ENCODE measurements around the gene SPATA16.
"Not testable (repeated sequence)": the region's sequence is repeated elsewhere in the genome, so short reads cannot be mapped to it uniquely, and the experiment has no call there.

Gene SPATA16

DNA sequence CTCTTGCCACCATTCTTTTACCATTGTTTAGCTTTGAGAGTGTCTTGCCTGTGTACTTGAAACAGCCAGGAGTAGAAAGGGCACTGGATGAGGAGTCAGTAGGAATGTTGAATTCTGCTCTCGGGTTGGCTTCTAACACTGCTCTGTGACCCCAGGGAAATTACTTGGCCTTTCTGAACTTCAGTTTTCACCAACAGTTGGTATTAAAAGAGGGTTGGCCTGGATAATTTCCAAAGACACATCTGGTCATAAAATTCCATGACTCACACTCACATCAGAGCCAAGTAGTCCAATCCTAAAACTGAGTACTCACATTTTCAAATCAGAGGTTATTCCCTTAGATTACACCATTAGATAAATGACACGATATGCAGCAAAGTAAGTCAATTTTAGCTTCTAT is 248.9 kb downstream of the SPATA16 start:
- Histone ChIP-seq H2BK120ac (ENCODE audit: insufficient read depth, low read length, poor library complexity) (no peak overlapping the region), H3K9ac (ENCODE audit: low read length) (no peak overlapping the region), H3K4me3 (ENCODE audit: low read depth, low read length) (no peak overlapping the region), H3K27me3 (ENCODE audit: insufficient read depth, low read length) (no peaks in the 10 kb centered on the region), H2BK5ac (ENCODE audit: low read depth, low read length, poor library complexity) (no peak overlapping the region), H2AK5ac (ENCODE audit: low read length) (no peak overlapping the region), H3K14ac (ENCODE audit: low read length) (no peak overlapping the region), H3K9me3 (ENCODE audit: insufficient read depth, low read depth, low read length) (no peaks in the 10 kb centered on the region), H3K36me3 (ENCODE audit: control insufficient read depth in 1 of 2, insufficient read depth in 2 of 2, low read length in 2 of 2) (no peaks in the 10 kb centered on the region), H3K79me2 (ENCODE audit: control insufficient read depth, insufficient read depth, low read length, poor library complexity) (no peaks in the 10 kb centered on the region), H2BK12ac (ENCODE audit: low read length) (no peak overlapping the region), H4K12ac (ENCODE audit: low read depth, low read length) (no peak overlapping the region), H2AFZ (ENCODE audit: insufficient read depth, low read length, poor library complexity) (no peak overlapping the region), H3K27ac (ENCODE audit: low read depth, low read length) (no peak overlapping the region), H3K23ac (ENCODE audit: low read length) (no peak overlapping the region), H3K18ac (ENCODE audit: low read length) (no peak overlapping the region), H3K4me2 (ENCODE audit: low read length) (no peak overlapping the region), H4K91ac (ENCODE audit: low read depth, low read length) (no peak overlapping the region), H4K8ac (ENCODE audit: low read depth, low read length) (no peak overlapping the region), H3K4ac (ENCODE audit: low read depth, low read length) (no peak overlapping the region), H3K79me1 (ENCODE audit: low read length) (no peaks in the 10 kb centered on the region), H3K4me1 (ENCODE audit: control insufficient read depth in 1 of 2, insufficient read depth in 2 of 2, low read length in 2 of 2) (no peaks in the 10 kb centered on the region)
- DNase-seq: no peak
- WGBS (ENCODE audit: extremely low coverage, insufficient coverage, insufficient read length): no CpG with 5 or more reads among the region's 2 CpGs

DNA sequence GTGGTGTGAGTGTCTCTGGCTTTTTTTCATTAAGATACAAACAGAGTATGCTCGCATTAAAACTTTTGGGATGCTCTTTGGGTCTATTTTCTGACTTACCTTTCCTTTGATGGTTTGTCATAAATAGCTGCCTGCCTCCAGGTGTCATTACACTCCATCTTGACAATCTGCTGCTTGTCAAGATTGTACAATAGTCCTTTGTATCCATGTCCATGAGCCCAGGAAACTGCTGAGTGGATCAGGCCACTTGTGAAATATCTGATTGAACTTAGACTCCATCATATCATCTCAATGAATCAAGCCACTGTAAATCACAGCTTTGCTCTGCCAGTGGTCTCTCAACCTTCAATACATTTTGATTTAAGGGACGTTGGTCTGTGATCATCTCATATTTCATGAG is 255.3 kb downstream of the SPATA16 start:
- WGBS (ENCODE audit: extremely low coverage, insufficient coverage, insufficient read length): no CpG with 5 or more reads among the region's 2 CpGs
- H3K4me2 ChIP-seq (ENCODE audit: low read length): no peak overlapping the region
- no peak overlapping the region for H3K18ac ChIP-seq (ENCODE audit: low read length)
- H3K14ac ChIP-seq (ENCODE audit: low read length): no peak overlapping the region
- H3K27me3 ChIP-seq (ENCODE audit: insufficient read depth, low read length): no peaks in the 10 kb centered on the region
- H2BK12ac ChIP-seq (ENCODE audit: low read length): no peak overlapping the region
- no peak overlapping the region for H2BK5ac ChIP-seq (ENCODE audit: low read depth, low read length, poor library complexity)
- no peaks in the 10 kb centered on the region for H3K36me3 ChIP-seq (ENCODE audit: control insufficient read depth in 1 of 2, insufficient read depth in 2 of 2, low read length in 2 of 2)
- H2BK120ac ChIP-seq (ENCODE audit: insufficient read depth, low read length, poor library complexity): no peak overlapping the region
- H3K23ac ChIP-seq (ENCODE audit: low read length): no peak overlapping the region
- no peak overlapping the region for H4K12ac ChIP-seq (ENCODE audit: low read depth, low read length)
- H2AFZ ChIP-seq (ENCODE audit: insufficient read depth, low read length, poor library complexity): no peak overlapping the region
- no peak overlapping the region for H3K9ac ChIP-seq (ENCODE audit: low read length)
- no peaks in the 10 kb centered on the region for H3K9me3 ChIP-seq (ENCODE audit: insufficient read depth, low read depth, low read length)
- H3K4ac ChIP-seq (ENCODE audit: low read depth, low read length): no peak overlapping the region
- H3K4me1 ChIP-seq (ENCODE audit: control insufficient read depth in 1 of 2, insufficient read depth in 2 of 2, low read length in 2 of 2): no peaks in the 10 kb centered on the region
- H3K27ac ChIP-seq (ENCODE audit: low read depth, low read length): no peak overlapping the region
- no peaks in the 10 kb centered on the region for H3K79me1 ChIP-seq (ENCODE audit: low read length)
- no peak overlapping the region for H4K8ac ChIP-seq (ENCODE audit: low read depth, low read length)
- DNase-seq: no peak
- no peak overlapping the region for H4K91ac ChIP-seq (ENCODE audit: low read depth, low read length)
- H3K4me3 ChIP-seq (ENCODE audit: low read depth, low read length): no peak overlapping the region
- no peak overlapping the region for H2AK5ac ChIP-seq (ENCODE audit: low read length)
- no peaks in the 10 kb centered on the region for H3K79me2 ChIP-seq (ENCODE audit: control insufficient read depth, insufficient read depth, low read length, poor library complexity)

DNA sequence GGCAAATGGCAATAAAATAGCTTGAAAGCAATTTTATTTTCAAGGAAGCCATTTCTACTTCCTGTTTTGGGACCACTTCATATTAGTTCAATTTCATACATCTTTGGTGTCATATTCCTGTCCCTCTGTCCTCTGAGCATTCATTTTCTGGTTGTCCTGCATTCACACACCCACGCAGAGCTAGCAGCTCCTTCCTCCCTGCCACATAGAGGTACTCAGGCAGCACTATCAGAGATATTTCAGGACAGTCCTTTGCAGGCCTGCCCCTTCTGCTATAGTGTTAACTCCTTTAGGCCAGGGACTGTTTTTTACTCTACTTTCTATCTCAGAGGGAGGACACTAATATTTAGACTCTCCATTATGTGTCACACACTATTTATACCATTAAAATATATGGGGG is 258.5 kb downstream of the SPATA16 start:
- Histone ChIP-seq H4K8ac (ENCODE audit: low read depth, low read length) (no peak overlapping the region), H3K23ac (ENCODE audit: low read length) (no peak overlapping the region), H2BK120ac (ENCODE audit: insufficient read depth, low read length, poor library complexity) (no peak overlapping the region), H2BK12ac (ENCODE audit: low read length) (no peak overlapping the region), H3K36me3 (ENCODE audit: control insufficient read depth in 1 of 2, insufficient read depth in 2 of 2, low read length in 2 of 2) (peaks cover 0 to 2% of the 10 kb centered on the region in 2 experiments), H3K4me2 (ENCODE audit: low read length) (no peak overlapping the region), H2AK5ac (ENCODE audit: low read length) (no peak overlapping the region), H2AFZ (ENCODE audit: insufficient read depth, low read length, poor library complexity) (no peak overlapping the region), H3K18ac (ENCODE audit: low read length) (no peak overlapping the region), H3K14ac (ENCODE audit: low read length) (no peak overlapping the region), H4K12ac (ENCODE audit: low read depth, low read length) (no peak overlapping the region), H3K79me1 (ENCODE audit: low read length) (no peaks in the 10 kb centered on the region), H3K9me3 (ENCODE audit: insufficient read depth, low read depth, low read length) (no peaks in the 10 kb centered on the region), H3K27ac (ENCODE audit: low read depth, low read length) (no peak overlapping the region), H3K4ac (ENCODE audit: low read depth, low read length) (no peak overlapping the region), H3K27me3 (ENCODE audit: insufficient read depth, low read length) (no peaks in the 10 kb centered on the region), H2BK5ac (ENCODE audit: low read depth, low read length, poor library complexity) (no peak overlapping the region), H3K4me1 (ENCODE audit: control insufficient read depth in 1 of 2, insufficient read depth in 2 of 2, low read length in 2 of 2) (no peaks in the 10 kb centered on the region), H3K79me2 (ENCODE audit: control insufficient read depth, insufficient read depth, low read length, poor library complexity) (no peaks in the 10 kb centered on the region), H4K91ac (ENCODE audit: low read depth, low read length) (no peak overlapping the region), H3K4me3 (ENCODE audit: low read depth, low read length) (no peak overlapping the region), H3K9ac (ENCODE audit: low read length) (no peak overlapping the region)
- WGBS (ENCODE audit: extremely low coverage, insufficient coverage, insufficient read length): no CpG with 5 or more reads among the region's 1 CpG
- DNase-seq: no peak

DNA sequence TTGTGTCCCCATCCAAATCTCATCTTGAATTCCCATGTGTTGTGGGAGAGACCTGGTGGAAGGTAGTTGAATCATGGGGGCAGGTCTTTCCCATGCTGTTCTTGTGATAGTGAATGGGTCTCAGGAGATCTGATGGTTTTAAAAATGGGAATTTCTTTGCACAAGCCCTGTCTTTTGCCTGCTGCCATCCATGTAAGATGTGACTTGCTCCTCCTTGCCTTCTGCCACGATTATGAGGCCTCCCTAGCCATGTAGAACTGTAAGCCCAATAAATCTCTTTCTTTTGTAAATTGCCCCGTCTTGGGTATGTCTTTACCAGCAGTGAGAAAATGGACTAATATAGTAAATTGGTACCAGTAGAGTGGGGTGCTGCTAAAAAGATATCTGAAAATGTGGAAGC is 261.7 kb downstream of the SPATA16 start:
- not testable (repeated sequence) for H2BK12ac ChIP-seq (ENCODE audit: low read length); H2BK5ac ChIP-seq (ENCODE audit: low read depth, low read length, poor library complexity)
- no CpG with 5 or more reads among the region's 2 CpGs for WGBS (ENCODE audit: extremely low coverage, insufficient coverage, insufficient read length)

More for the DNA sequence above, 261.7 kb downstream of the SPATA16 start:
- not testable (repeated sequence) for H3K79me2 ChIP-seq (ENCODE audit: control insufficient read depth, insufficient read depth, low read length, poor library complexity); H3K9me3 ChIP-seq (ENCODE audit: insufficient read depth, low read depth, low read length); H2AK5ac ChIP-seq (ENCODE audit: low read length); H2BK120ac ChIP-seq (ENCODE audit: insufficient read depth, low read length, poor library complexity); H3K27me3 ChIP-seq (ENCODE audit: insufficient read depth, low read length); H4K12ac ChIP-seq (ENCODE audit: low read depth, low read length); H3K27ac ChIP-seq (ENCODE audit: low read depth, low read length); H3K23ac ChIP-seq (ENCODE audit: low read length); H3K4me2 ChIP-seq (ENCODE audit: low read length); H3K4ac ChIP-seq (ENCODE audit: low read depth, low read length); H3K4me3 ChIP-seq (ENCODE audit: low read depth, low read length); H3K36me3 ChIP-seq (ENCODE audit: control insufficient read depth in 1 of 2, insufficient read depth in 2 of 2, low read length in 2 of 2); H2AFZ ChIP-seq (ENCODE audit: insufficient read depth, low read length, poor library complexity); H3K4me1 ChIP-seq (ENCODE audit: control insufficient read depth in 1 of 2, insufficient read depth in 2 of 2, low read length in 2 of 2); H4K91ac ChIP-seq (ENCODE audit: low read depth, low read length); H3K14ac ChIP-seq (ENCODE audit: low read length); H3K18ac ChIP-seq (ENCODE audit: low read length); H3K9ac ChIP-seq (ENCODE audit: low read length); H4K8ac ChIP-seq (ENCODE audit: low read depth, low read length); DNase-seq; H3K79me1 ChIP-seq (ENCODE audit: low read length)
